Fibroblast of peridontal ligament (primary cell): ENCODE measurements around the gene GAS7.

Experiments
- DNase-seq: peaks from one replicate; pipeline ENCODE4 v3.0.0-alpha.2; 2010; ENCODE audit errors: extremely low read depth

GAS7 gene

GRCh38 chr17:10135539-10136257 lies 62.7 kb downstream of the GAS7 start:
- DNase-seq: no peak

GRCh38 chr17:10130677-10131076 lies 67.7 kb downstream of the GAS7 start:
- DNase-seq: no peak

GRCh38 chr17:10130263-10130662 lies 68.1 kb downstream of the GAS7 start:
- DNase-seq: no peak

- DNase-seq: peak; percentile 63
Measured at GRCh38 chr17:10127819-10128425, 70.5 kb downstream of the GAS7 start.

GRCh38 chr17:10126616-10127501 lies 71.5 kb downstream of the GAS7 start:
- peak; percentile 4 for DNase-seq

GRCh38 chr17:10126276-10126615 lies 72.2 kb downstream of the GAS7 start:
- DNase-seq: no peak

- DNase-seq: no peak
Measured at GRCh38 chr17:10125531-10126275, 72.7 kb downstream of the GAS7 start.

- no peak for DNase-seq
Measured at GRCh38 chr17:10123093-10123492, 75.3 kb downstream of the GAS7 start.

GRCh38 chr17:10121971-10122707 lies 76.3 kb downstream of the GAS7 start:
- no peak for DNase-seq

- no peak for DNase-seq
Measured at GRCh38 chr17:10120749-10121148, 77.7 kb downstream of the GAS7 start.

- DNase-seq: no peak
Measured at GRCh38 chr17:10120109-10120485, 78.3 kb downstream of the GAS7 start.

GRCh38 chr17:10119203-10120108 lies 79.0 kb downstream of the GAS7 start:
- no peak for DNase-seq

- DNase-seq: no peak
Measured at GRCh38 chr17:10118788-10119130, 79.6 kb downstream of the GAS7 start.

GRCh38 chr17:10117581-10118001 lies 80.8 kb downstream of the GAS7 start:
- DNase-seq: no peak

GRCh38 chr17:10116753-10117420 lies 81.5 kb downstream of the GAS7 start:
- no peak for DNase-seq

- DNase-seq: no peak
Measured at GRCh38 chr17:10116267-10116666, 82.1 kb downstream of the GAS7 start.

- DNase-seq: no peak
Measured at GRCh38 chr17:10115536-10115932, 82.9 kb downstream of the GAS7 start.

GRCh38 chr17:10114931-10115535 lies 83.4 kb downstream of the GAS7 start:
- DNase-seq: peak; percentile 64

- no peak for DNase-seq
Measured at GRCh38 chr17:10112962-10113361, 85.4 kb downstream of the GAS7 start.
